Uterus (tissue), 2 donors: ENCODE results near the gene CWF19L2.

Source experiments
- POLR2A ChIP-seq, 2 donors: fragments of 450-650 bp; IDR thresholded peaks; one replicate each; pipeline ENCODE4 v1.6.1; 2016; ENCODE audit warnings: antibody characterized with exemption in 2 of 2, mild to moderate bottlenecking in 1 of 2, moderate library complexity in 1 of 2
- TF ChIP-seq, protein P1 (sequence below), 4 experiments: fragments of 200-600 bp in 2 of 4; fragments of 450-650 bp in 2 of 4; sonication (generic) in 2 of 4; IDR thresholded peaks; one replicate each; pipeline ENCODE4 v1.5.1; 2016 to 2019; ENCODE audit warnings: antibody characterized with exemption in 4 of 4, mild to moderate bottlenecking in 2 of 4, moderate library complexity in 1 of 4

DNA sequence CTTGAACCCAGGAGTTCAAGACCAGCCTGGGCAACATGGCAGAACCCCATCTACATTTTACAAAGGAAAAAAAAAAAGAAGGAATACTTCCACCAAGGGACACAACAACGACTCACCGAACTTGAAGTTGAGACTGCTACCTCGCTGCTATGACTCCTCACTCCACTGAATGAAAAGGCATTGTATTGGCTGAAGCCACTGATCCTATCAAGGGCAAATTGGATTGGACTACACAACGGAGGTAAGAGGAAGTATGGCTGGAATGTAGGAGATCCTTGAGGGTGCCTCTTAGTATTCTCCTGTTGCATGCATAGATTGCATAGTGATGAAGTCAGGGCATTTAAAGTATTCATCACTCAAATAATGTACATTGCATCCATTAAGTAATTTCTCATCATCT is 97.9 kb downstream of the CWF19L2 start:
- TF ChIP-seq, protein P1, sequence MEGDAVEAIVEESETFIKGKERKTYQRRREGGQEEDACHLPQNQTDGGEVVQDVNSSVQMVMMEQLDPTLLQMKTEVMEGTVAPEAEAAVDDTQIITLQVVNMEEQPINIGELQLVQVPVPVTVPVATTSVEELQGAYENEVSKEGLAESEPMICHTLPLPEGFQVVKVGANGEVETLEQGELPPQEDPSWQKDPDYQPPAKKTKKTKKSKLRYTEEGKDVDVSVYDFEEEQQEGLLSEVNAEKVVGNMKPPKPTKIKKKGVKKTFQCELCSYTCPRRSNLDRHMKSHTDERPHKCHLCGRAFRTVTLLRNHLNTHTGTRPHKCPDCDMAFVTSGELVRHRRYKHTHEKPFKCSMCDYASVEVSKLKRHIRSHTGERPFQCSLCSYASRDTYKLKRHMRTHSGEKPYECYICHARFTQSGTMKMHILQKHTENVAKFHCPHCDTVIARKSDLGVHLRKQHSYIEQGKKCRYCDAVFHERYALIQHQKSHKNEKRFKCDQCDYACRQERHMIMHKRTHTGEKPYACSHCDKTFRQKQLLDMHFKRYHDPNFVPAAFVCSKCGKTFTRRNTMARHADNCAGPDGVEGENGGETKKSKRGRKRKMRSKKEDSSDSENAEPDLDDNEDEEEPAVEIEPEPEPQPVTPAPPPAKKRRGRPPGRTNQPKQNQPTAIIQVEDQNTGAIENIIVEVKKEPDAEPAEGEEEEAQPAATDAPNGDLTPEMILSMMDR (IDR thresholded peaks at IDR 0.05) = no peak
- no peak for TF ChIP-seq POLR2A (IDR thresholded peaks at IDR 0.05)
